Activated CD4-positive, alpha-beta T cell treated with anti-CD3 and anti-CD28 coated beads, Interleukin-2, Interleukin-4, amounts not matched to agents 100 ng/mL and 50 ng/mL, durations not matched to agents 16 hours and 8 hours (primary cell): ENCODE results near the gene NFATC1.
"Not testable (repeated sequence)": the region's sequence is repeated elsewhere in the genome, so short reads cannot be mapped to it uniquely, and the experiment has no call there.

Source experiments
- DNase-seq: peaks from one replicate; pipeline ENCODE4 v3.0.0-alpha.2; 2020; ENCODE audit warnings: low spot score

Gene NFATC1

GRCh38 chr18:79375441-79376154, 20.1 kb upstream of the NFATC1 start:
- DNase-seq: no peak

GRCh38 chr18:79376661-79377060, 19.1 kb upstream of the NFATC1 start:
- not testable (repeated sequence) for DNase-seq

GRCh38 chr18:79377187-79377891, 18.4 kb upstream of the NFATC1 start:
- DNase-seq: no peak

GRCh38 chr18:79378536-79379250, 17.0 kb upstream of the NFATC1 start:
- peak; percentile 83 for DNase-seq

- DNase-seq: no peak
Observed at GRCh38 chr18:79379251-79379905, 16.4 kb upstream of the NFATC1 start.

- DNase-seq: no peak
Observed at GRCh38 chr18:79379931-79380815, 15.6 kb upstream of the NFATC1 start.

GRCh38 chr18:79380816-79381806, 14.6 kb upstream of the NFATC1 start:
- peak; percentile 68 for DNase-seq

GRCh38 chr18:79381811-79382311, 13.9 kb upstream of the NFATC1 start:
- DNase-seq: no peak

GRCh38 chr18:79382681-79383387, 12.9 kb upstream of the NFATC1 start:
- no peak for DNase-seq

- DNase-seq: no peak
Observed at GRCh38 chr18:79383388-79384056, 12.2 kb upstream of the NFATC1 start.

- no peak for DNase-seq
Observed at GRCh38 chr18:79384151-79384807, 11.5 kb upstream of the NFATC1 start.

GRCh38 chr18:79384834-79385233, 10.9 kb upstream of the NFATC1 start:
- no peak for DNase-seq

- no peak for DNase-seq
Observed at GRCh38 chr18:79385326-79385707, 10.4 kb upstream of the NFATC1 start.

GRCh38 chr18:79385708-79386341, 9.9 kb upstream of the NFATC1 start:
- no peak for DNase-seq

- DNase-seq: no peak
Observed at GRCh38 chr18:79386547-79386946, 9.2 kb upstream of the NFATC1 start.

- no peak for DNase-seq
Observed at GRCh38 chr18:79387214-79387613, 8.5 kb upstream of the NFATC1 start.

GRCh38 chr18:79387615-79388014, 8.1 kb upstream of the NFATC1 start:
- DNase-seq: no peak

GRCh38 chr18:79388043-79388442, 7.7 kb upstream of the NFATC1 start:
- DNase-seq: no peak
